HCT116 (cell line): ENCODE results near the gene S1PR1.

Experiments used
- ATF3 ChIP-seq: IDR thresholded peaks from 2 replicates; pipeline ENCODE4 v1.6.1; 2012
- CTCF ChIP-seq, 3 experiments: fragments of 200-600 bp in 1 of 3; sonication (generic) in 1 of 3; IDR thresholded peaks in 2 of 3; conservative IDR thresholded peaks in 1 of 3; 2 replicates each; pipeline ENCODE4 v1.5.1; 2012 to 2017; ENCODE audit warnings: low read depth in 2 of 3, low read length in 2 of 3, antibody characterized with exemption in 1 of 3, borderline replicate concordance in 1 of 3, control low read depth in 1 of 3, mild to moderate bottlenecking in 1 of 3, mixed read lengths in 1 of 3, mixed run types in 1 of 3, moderate library complexity in 1 of 3; ENCODE audit not compliant: insufficient read depth in 1 of 3
- POLR2A ChIP-seq: IDR thresholded peaks from 2 replicates; pipeline ENCODE4 v1.7.0; 2011; ENCODE audit warnings: borderline replicate concordance; ENCODE audit not compliant: insufficient read depth, insufficient read length; ENCODE audit errors: extremely low read depth
- POLR2AphosphoS5 ChIP-seq: IDR thresholded peaks from 2 replicates; pipeline ENCODE4 v1.6.1; 2011; ENCODE audit warnings: mild to moderate bottlenecking, low read depth, low read length, moderate library complexity
- RAD21 ChIP-seq: IDR thresholded peaks from 2 replicates; pipeline ENCODE4 v1.6.1; 2012; ENCODE audit warnings: low read depth, mild to moderate bottlenecking
- ZFX ChIP-seq: fragments of 450-650 bp; IDR thresholded peaks from 2 replicates; pipeline ENCODE4 v1.6.1; 2017

GRCh38 chr1:101281751-101282150, 44.9 kb downstream of the S1PR1 start:
- TF ChIP-seq CTCF (IDR thresholded peaks at IDR 0.05 in 2 of 3, conservative IDR thresholded peaks at IDR 0.05 in 1 of 3; ENCODE audit: borderline replicate concordance in 1 of 3, insufficient read depth in 1 of 3, low read depth in 2 of 3, low read length in 2 of 3), result no peak
- no peak for TF ChIP-seq POLR2A
- TF ChIP-seq ATF3, result no peak
- TF ChIP-seq ZFX, result no peak
- no peak for TF ChIP-seq RAD21
- TF ChIP-seq POLR2AphosphoS5, result no peak
